Measurements from ENCODE around the gene GPER1. TPM values are rescaled to one million over a fixed set of nuclear protein-coding genes. Genes with fewer than 3 reads are reported as not detected.
A peak's percentile ranks its signal among the peaks of the same experiment; 100 is the strongest.

The GPER1 gene
- total RNA-seq, 1 experiment from 2014 or later: 2.9 TPM

DNA sequence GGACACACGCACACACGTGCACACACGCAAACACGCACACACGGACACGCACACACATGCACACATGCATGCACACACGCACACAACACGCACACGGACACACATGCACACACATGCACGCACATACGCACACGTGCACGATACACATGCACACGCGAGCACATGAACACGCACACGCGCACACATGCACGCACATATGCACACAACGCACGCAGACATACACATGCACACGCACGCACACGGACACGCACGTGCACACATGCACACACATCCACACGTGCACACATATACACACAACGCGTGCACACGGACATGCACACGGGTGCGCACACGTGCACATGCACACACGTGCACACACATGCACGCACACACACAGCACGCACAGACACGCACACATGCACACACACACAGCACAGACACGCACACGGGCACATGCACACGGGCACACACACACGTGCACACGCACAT lies 17.3 kb upstream of the GPER1 start:
- intact Hi-C loops (cut with micrococcal nuclease; ENCODE audit: unreplicated experiment): no loop called here
- TF ChIP-seq, protein P1, sequence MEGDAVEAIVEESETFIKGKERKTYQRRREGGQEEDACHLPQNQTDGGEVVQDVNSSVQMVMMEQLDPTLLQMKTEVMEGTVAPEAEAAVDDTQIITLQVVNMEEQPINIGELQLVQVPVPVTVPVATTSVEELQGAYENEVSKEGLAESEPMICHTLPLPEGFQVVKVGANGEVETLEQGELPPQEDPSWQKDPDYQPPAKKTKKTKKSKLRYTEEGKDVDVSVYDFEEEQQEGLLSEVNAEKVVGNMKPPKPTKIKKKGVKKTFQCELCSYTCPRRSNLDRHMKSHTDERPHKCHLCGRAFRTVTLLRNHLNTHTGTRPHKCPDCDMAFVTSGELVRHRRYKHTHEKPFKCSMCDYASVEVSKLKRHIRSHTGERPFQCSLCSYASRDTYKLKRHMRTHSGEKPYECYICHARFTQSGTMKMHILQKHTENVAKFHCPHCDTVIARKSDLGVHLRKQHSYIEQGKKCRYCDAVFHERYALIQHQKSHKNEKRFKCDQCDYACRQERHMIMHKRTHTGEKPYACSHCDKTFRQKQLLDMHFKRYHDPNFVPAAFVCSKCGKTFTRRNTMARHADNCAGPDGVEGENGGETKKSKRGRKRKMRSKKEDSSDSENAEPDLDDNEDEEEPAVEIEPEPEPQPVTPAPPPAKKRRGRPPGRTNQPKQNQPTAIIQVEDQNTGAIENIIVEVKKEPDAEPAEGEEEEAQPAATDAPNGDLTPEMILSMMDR (IDR thresholded peaks at IDR 0.05): no peak
- TF ChIP-seq, protein P2, sequence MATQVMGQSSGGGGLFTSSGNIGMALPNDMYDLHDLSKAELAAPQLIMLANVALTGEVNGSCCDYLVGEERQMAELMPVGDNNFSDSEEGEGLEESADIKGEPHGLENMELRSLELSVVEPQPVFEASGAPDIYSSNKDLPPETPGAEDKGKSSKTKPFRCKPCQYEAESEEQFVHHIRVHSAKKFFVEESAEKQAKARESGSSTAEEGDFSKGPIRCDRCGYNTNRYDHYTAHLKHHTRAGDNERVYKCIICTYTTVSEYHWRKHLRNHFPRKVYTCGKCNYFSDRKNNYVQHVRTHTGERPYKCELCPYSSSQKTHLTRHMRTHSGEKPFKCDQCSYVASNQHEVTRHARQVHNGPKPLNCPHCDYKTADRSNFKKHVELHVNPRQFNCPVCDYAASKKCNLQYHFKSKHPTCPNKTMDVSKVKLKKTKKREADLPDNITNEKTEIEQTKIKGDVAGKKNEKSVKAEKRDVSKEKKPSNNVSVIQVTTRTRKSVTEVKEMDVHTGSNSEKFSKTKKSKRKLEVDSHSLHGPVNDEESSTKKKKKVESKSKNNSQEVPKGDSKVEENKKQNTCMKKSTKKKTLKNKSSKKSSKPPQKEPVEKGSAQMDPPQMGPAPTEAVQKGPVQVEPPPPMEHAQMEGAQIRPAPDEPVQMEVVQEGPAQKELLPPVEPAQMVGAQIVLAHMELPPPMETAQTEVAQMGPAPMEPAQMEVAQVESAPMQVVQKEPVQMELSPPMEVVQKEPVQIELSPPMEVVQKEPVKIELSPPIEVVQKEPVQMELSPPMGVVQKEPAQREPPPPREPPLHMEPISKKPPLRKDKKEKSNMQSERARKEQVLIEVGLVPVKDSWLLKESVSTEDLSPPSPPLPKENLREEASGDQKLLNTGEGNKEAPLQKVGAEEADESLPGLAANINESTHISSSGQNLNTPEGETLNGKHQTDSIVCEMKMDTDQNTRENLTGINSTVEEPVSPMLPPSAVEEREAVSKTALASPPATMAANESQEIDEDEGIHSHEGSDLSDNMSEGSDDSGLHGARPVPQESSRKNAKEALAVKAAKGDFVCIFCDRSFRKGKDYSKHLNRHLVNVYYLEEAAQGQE (IDR thresholded peaks at IDR 0.05; ENCODE audit: insufficient read depth in 1 of 2, low read depth in 2 of 2, low read length in 1 of 2): peak in 1 of 2 experiments; percentile 43; a peak in 1 of 4 replicates
- TF ChIP-seq POLR2AphosphoS5 (IDR thresholded peaks at IDR 0.05; ENCODE audit: low read depth, low read length) (no peak), SIN3A (IDR thresholded peaks at IDR 0.05; ENCODE audit: borderline replicate concordance, insufficient read depth, low read depth, low read length) (no peak)
- BruUV-seq (replicated peaks): no TSS peak
- in situ Hi-C loops (cut with HindIII; ENCODE audit: low pct_unique_long_range_greater_than_20kb, low sequenced_read_pairs): no loop called here
- ATAC-seq (no peak), DNase-seq (ENCODE audit: low read depth, low spot score) (no peak)
- no peaks in the 10 kb centered on the region for H3K27me3 ChIP-seq (ENCODE audit: control insufficient read depth, insufficient read depth, low read length)
- no peaks in the 10 kb centered on the region for H3K9me3 ChIP-seq (ENCODE audit: control insufficient read depth, insufficient read depth, low read depth, low read length)
- POLR2A ChIA-PET: no interaction called here
- peaks cover 9% of the 10 kb centered on the region for H3K4me1 ChIP-seq (ENCODE audit: control insufficient read depth, insufficient read depth, low read length)
- H3K27ac ChIP-seq (ENCODE audit: low read length): no peak overlapping the region
- H3K4me3 ChIP-seq (ENCODE audit: low read depth in 2 of 2, low read length in 2 of 2): no peak overlapping the region
- CTCF ChIA-PET: no interaction called here
- no peaks in the 10 kb centered on the region for H3K36me3 ChIP-seq (ENCODE audit: control insufficient read depth, insufficient read depth, low read length)

DNA sequence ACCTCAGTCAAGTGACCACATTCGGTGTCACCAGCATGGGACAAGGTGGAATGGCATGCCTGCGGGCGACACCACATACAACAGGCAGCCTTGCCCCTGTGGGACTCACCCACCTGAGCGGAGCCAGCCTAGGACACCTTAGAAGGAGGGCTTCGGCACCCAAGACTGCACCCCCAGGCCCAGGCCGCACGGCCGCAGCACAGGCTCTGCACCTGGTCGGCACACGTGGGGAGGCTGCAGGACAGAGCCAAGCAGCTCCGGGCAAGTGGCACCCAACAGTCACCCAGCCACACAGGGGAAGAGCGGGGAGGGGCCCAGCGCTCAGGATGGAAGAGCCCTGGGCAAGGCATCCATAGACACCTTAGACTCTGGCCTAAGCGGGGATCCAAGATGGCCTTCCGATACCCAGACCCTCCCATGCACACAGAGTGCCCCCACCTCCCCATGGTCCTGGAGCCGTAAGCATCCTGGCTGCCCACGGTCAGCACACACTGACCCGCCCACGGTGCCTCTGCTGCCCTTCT lies 16.1 kb upstream of the GPER1 start:
- Histone ChIP-seq H3K4me1 (ENCODE audit: control insufficient read depth, insufficient read depth, low read length) (peaks cover 12% of the 10 kb centered on the region), H3K27ac (ENCODE audit: low read length) (no peak overlapping the region), H3K9me3 (ENCODE audit: control insufficient read depth, insufficient read depth, low read depth, low read length) (no peaks in the 10 kb centered on the region), H3K4me3 (ENCODE audit: low read depth in 2 of 2, low read length in 2 of 2) (no peak overlapping the region), H3K36me3 (ENCODE audit: control insufficient read depth, insufficient read depth, low read length) (no peaks in the 10 kb centered on the region), H3K27me3 (ENCODE audit: control insufficient read depth, insufficient read depth, low read length) (no peaks in the 10 kb centered on the region)
- intact Hi-C loops (cut with micrococcal nuclease; ENCODE audit: unreplicated experiment) (no loop called here), in situ Hi-C loops (cut with HindIII; ENCODE audit: low pct_unique_long_range_greater_than_20kb, low sequenced_read_pairs) (no loop called here)
- CTCF ChIA-PET: no interaction called here
- POLR2A ChIA-PET: no interaction called here
- BruUV-seq (replicated peaks): no TSS peak
- TF ChIP-seq, protein P1 (IDR thresholded peaks at IDR 0.05): no peak
- ATAC-seq (no peak), DNase-seq (ENCODE audit: low read depth, low spot score) (no peak)

Data from Panc1 (cell line).